Measurements from ENCODE around the gene MKI67. TPM values are rescaled to one million over a fixed set of nuclear protein-coding genes. Genes with fewer than 3 reads are reported as not detected.
A peak's percentile ranks its signal among the peaks of the same experiment; 100 is the strongest.

MKI67 gene
- total and polyA plus RNA-seq, 10 of the 15 experiments (the other 5 are each of a cell fraction or from before 2014, with no cell fraction given) = 22.3 to 183 (median 82.9) TPM

- Histone ChIP-seq H3K4me2 (ENCODE audit: control insufficient read depth, insufficient read depth) (no peak overlapping the region), H3K27me3 (replicated peaks in 1 of 2; ENCODE audit: control insufficient read depth in 2 of 2, insufficient read depth in 2 of 2, low read length in 1 of 2) (no peaks in the 10 kb centered on the region), H3K4me3 (no peak overlapping the region), H3K9ac (ENCODE audit: control insufficient read depth, insufficient read depth, low read length) (no peak overlapping the region), H3K36me3 (ENCODE audit: control insufficient read depth in 2 of 2, insufficient read depth in 2 of 2, low read length in 1 of 2) (peaks cover 2 to 11% of the 10 kb centered on the region in 2 experiments), H3K9me3 (replicated peaks; ENCODE audit: control insufficient read depth, insufficient read depth, low read length) (no peaks in the 10 kb centered on the region), H3K79me2 (ENCODE audit: control insufficient read depth, insufficient read depth, low read length) (peaks cover 7% of the 10 kb centered on the region), H4K20me1 (ENCODE audit: control insufficient read depth, insufficient read depth) (no peaks in the 10 kb centered on the region), H2AFZ (ENCODE audit: control insufficient read depth, low read depth, low read length) (no peak overlapping the region), H3K27ac (ENCODE audit: control insufficient read depth, insufficient read depth) (no peak overlapping the region), H3K4me1 (ENCODE audit: control insufficient read depth, insufficient read depth, low read length) (peaks cover 23% of the 10 kb centered on the region)
- ChIA-PET CTCF (interaction anchor here (2.0 to 3.1 kb wide), 3 partner anchors 11 to 18 kb away, joined by 7 to 17 read pairs (median 11); no protein-coding TSS in a partner anchor), RAD21 (ENCODE audit: unreplicated experiment) (interaction anchor here (0.7 to 1.7 kb wide), 3 partner anchors 11 to 16 kb away, joined by 3 to 8 read pairs (median 7); no protein-coding TSS in a partner anchor), POLR2A (interaction anchor here (6.4 kb wide), 1 partner anchor 9 kb away, joined by 117 read pairs; no protein-coding TSS in a partner anchor), SMC1A (ENCODE audit: uncharacterized antibody, unreplicated experiment) (interaction anchor here (0.9 to 8.7 kb wide), 3 partner anchors 12 to 17 kb away, joined by 3 to 116 read pairs (median 4); no protein-coding TSS in a partner anchor)
- no peak for TF ChIP-seq SIX5 (IDR thresholded peaks at IDR 0.05; ENCODE audit: low read depth, low read length, severe bottlenecking)
- TF ChIP-seq RAD21 (IDR thresholded peaks at IDR 0.05; ENCODE audit: insufficient read depth, low read depth, low read length) = no peak
- no peak for TF ChIP-seq HDGF (IDR thresholded peaks at IDR 0.05)
- no TSS peak for BruUV-seq (replicated peaks)
- 95% methylated on average over 5 of the region's 5 CpGs for WGBS (ENCODE audit: insufficient coverage, insufficient replicate concordance, low lambda C conversion rate, missing lambda C conversion rate)
- in situ Hi-C loops (cut with MboI) = no loop called here
- intact Hi-C loops (cut with micrococcal nuclease; ENCODE audit: unreplicated experiment) = no loop called here
- no peak for DNase-seq (ENCODE audit: low read depth, low spot score)
- no peak for FAIRE-seq
- ATAC-seq = no peak
Observed at GRCh38 chr10:128051548-128051947, 74.7 kb downstream of the MKI67 start.

GRCh38 chr10:128050936-128051335 lies 75.3 kb downstream of the MKI67 start:
- RAD21 ChIA-PET (ENCODE audit: unreplicated experiment) = interaction anchor here (1.1 to 1.7 kb wide), 3 partner anchors 11 to 18 kb away, joined by 5 to 8 read pairs (median 7); no protein-coding TSS in a partner anchor
- peaks cover 26% of the 10 kb centered on the region for H3K4me1 ChIP-seq (ENCODE audit: control insufficient read depth, insufficient read depth, low read length)
- BruUV-seq (replicated peaks) = no TSS peak
- in situ Hi-C loops (cut with MboI) = no loop called here
- H3K27me3 ChIP-seq (replicated peaks in 1 of 2; ENCODE audit: control insufficient read depth in 2 of 2, insufficient read depth in 2 of 2, low read length in 1 of 2) = no peaks in the 10 kb centered on the region
- SMC1A ChIA-PET (ENCODE audit: uncharacterized antibody, unreplicated experiment) = interaction anchor here (0.9 to 8.7 kb wide), 3 partner anchors 13 to 18 kb away, joined by 3 to 116 read pairs (median 4); no protein-coding TSS in a partner anchor
- DNase-seq (ENCODE audit: low read depth, low spot score) = no peak
- intact Hi-C loops (cut with micrococcal nuclease; ENCODE audit: unreplicated experiment) = no loop called here
- no peak overlapping the region for H2AFZ ChIP-seq (ENCODE audit: control insufficient read depth, low read depth, low read length)
- FAIRE-seq = no peak
- no peak for ATAC-seq
- H3K79me2 ChIP-seq (ENCODE audit: control insufficient read depth, insufficient read depth, low read length) = peaks cover 7% of the 10 kb centered on the region
- no peaks in the 10 kb centered on the region for H4K20me1 ChIP-seq (ENCODE audit: control insufficient read depth, insufficient read depth)
- H3K4me3 ChIP-seq = no peak overlapping the region
- TF ChIP-seq ETV6 (conservative IDR thresholded peaks at IDR 0.05 in 1 of 2, IDR thresholded peaks at IDR 0.05 in 1 of 2; ENCODE audit: borderline replicate concordance in 1 of 2, low read depth in 1 of 2) (peak in 1 of 2 experiments; percentile 42; a peak in 1 of 4 replicates), POLR2A (IDR thresholded peaks at IDR 0.05; ENCODE audit: low read depth, low read length) (no peak), IKZF1 (conservative IDR thresholded peaks at IDR 0.05) (peak; percentile 36; the same call in 1 of the 2 replicates), PKNOX1 (IDR thresholded peaks at IDR 0.05) (no peak), EED (IDR thresholded peaks at IDR 0.05; ENCODE audit: low read depth) (0 out of 2 replicates have a peak, but pooled peaks have one; percentile 20), JUNB (IDR thresholded peaks at IDR 0.05) (peak; percentile 33; the same call in 1 of the 2 replicates), TARDBP (IDR thresholded peaks at IDR 0.05; ENCODE audit: borderline replicate concordance) (no peak), BACH1 (IDR thresholded peaks at IDR 0.05; ENCODE audit: borderline replicate concordance) (no peak), KDM1A (IDR thresholded peaks at IDR 0.05; ENCODE audit: borderline replicate concordance) (no peak)
- peak overlapping the region; percentile 38 for H3K4me2 ChIP-seq (ENCODE audit: control insufficient read depth, insufficient read depth)
- no peak overlapping the region for H3K9ac ChIP-seq (ENCODE audit: control insufficient read depth, insufficient read depth, low read length)
- peaks cover 2 to 8% of the 10 kb centered on the region in 2 experiments for H3K36me3 ChIP-seq (ENCODE audit: control insufficient read depth in 2 of 2, insufficient read depth in 2 of 2, low read length in 1 of 2)
- POLR2A ChIA-PET = interaction anchor here (6.4 kb wide), 1 partner anchor 10 kb away, joined by 117 read pairs; no protein-coding TSS in a partner anchor
- no peak overlapping the region for H3K27ac ChIP-seq (ENCODE audit: control insufficient read depth, insufficient read depth)
- CTCF ChIA-PET = interaction anchor here (2.0 to 3.1 kb wide), 3 partner anchors 12 to 18 kb away, joined by 7 to 17 read pairs (median 11); no protein-coding TSS in a partner anchor
- H3K9me3 ChIP-seq (replicated peaks; ENCODE audit: control insufficient read depth, insufficient read depth, low read length) = no peaks in the 10 kb centered on the region
